ENCODE data around the gene ECT2.
A peak's percentile ranks its signal among the peaks of the same experiment; 100 is the strongest.
"Not testable (repeated sequence)": the region's sequence is repeated elsewhere in the genome, so short reads cannot be mapped to it uniquely, and the experiment has no call there.

Gene ECT2

DNA sequence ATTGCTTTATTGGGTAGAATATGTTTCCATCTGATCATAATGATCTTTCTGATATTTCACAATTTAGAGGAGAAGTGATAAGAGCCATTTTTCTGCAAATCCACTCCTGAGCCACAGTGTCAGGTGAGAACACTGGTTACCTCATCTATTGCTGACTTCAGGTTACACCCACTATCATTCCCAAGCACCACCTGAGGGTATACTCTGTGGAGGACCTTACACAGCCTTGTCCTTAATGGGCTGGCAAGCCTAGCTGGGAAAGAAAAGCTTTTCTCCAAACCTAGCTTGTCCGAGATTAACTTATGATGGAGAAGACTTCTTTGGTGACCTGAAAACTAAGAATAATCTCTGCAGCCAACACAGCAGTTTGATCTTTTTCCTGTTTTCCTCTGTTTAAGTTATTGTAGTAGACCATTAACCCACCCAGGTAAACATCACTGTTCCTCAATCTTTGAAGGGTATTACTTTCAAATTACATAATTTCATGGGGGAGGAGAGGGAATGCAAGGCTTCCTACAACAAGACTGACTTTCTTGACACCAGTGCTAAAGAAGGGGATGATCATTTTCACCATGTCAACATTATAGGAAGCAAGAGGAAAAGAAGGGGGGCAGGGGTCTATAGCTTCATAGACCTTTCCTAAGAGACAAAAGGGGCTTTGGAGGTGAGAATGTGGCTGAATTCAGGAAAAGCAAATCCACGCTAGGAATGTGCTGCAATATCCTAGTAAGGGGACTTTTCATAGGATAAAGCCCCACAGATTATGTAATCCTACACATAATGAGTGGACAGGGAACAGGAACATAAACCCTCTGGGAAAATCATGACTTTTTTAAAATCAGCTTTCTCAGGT, 41.4 kb upstream of the ECT2 start:
- peak overlapping the region; percentile 88 for H3K4me3 ChIP-seq (ENCODE audit: low read depth, low read length)
- H3K79me2 ChIP-seq (ENCODE audit: control insufficient read depth, insufficient read depth, low read length, unreplicated experiment), result peaks cover 48% of the 10 kb centered on the region

DNA sequence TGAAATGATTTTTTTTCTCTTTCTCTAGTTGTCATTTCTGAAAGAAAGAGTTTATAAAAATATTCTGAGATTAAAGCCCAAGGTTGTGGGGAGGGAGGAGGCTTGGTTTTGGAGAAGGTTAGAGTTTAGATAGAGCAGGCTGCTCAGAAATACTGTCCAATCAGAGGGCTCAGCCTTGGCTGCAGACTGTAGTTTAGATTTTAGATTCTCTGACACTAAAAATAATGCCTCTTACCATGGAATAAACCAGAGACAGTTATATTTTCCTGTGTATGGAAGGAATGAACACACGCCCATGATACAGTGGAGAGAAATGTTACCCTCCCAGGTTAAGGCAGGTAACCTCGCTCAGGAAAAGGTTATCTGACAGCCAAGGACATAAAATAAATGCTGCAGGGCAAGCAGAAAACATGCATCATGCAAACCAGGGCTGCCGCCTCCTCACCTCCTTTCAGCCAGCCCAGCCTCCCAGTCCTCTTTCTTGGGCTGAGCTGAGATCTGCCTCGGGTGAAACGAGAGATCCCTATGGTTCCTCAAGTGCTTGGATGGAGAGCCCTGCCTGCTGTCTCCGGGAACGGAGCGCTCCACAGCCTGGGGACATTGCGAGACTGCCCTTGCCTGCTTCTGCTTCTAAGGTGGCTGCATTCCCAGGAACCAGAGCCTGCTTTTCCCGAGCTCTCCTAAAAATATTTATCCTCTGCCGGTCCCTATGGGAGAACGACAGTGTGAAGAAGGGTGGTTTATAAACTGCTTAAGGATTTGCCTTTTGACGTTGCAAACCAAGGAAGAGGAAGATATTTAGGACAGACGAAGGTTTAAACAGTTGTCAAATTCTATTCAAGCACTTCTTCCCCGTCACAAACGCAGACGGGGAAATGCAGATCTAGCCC, 40.5 kb upstream of the ECT2 start:
- no peaks in the 10 kb centered on the region for H3K27me3 ChIP-seq (ENCODE audit: insufficient read depth, low read length)
- peak overlapping the region; percentile 88 for H3K4me3 ChIP-seq (ENCODE audit: low read depth, low read length)
- H3K36me3 ChIP-seq (ENCODE audit: insufficient read depth, low read length), result no peaks in the 10 kb centered on the region
- peaks cover 28% of the 10 kb centered on the region for H3K4me1 ChIP-seq (ENCODE audit: control insufficient read depth, insufficient read depth, low read length, unreplicated experiment)
- peaks cover 41% of the 10 kb centered on the region for H3K79me2 ChIP-seq (ENCODE audit: control insufficient read depth, insufficient read depth, low read length, unreplicated experiment)
- H3K27ac ChIP-seq (ENCODE audit: low read depth, low read length), result peak overlapping the region; percentile 92
- peak overlapping the region; percentile 32 for H2AFZ ChIP-seq (ENCODE audit: low read length, unreplicated experiment)

More for the DNA sequence above, 41.4 kb upstream of the ECT2 start:
- peaks cover 28% of the 10 kb centered on the region for H3K4me1 ChIP-seq (ENCODE audit: control insufficient read depth, insufficient read depth, low read length, unreplicated experiment)
- H3K27me3 ChIP-seq (ENCODE audit: insufficient read depth, low read length), result no peaks in the 10 kb centered on the region
- H2AFZ ChIP-seq (ENCODE audit: low read length, unreplicated experiment), result no peak overlapping the region
- H3K36me3 ChIP-seq (ENCODE audit: insufficient read depth, low read length), result no peaks in the 10 kb centered on the region
- peak overlapping the region; percentile 92; the same call in 1 of the 2 replicates for H3K27ac ChIP-seq (ENCODE audit: low read depth, low read length)

DNA sequence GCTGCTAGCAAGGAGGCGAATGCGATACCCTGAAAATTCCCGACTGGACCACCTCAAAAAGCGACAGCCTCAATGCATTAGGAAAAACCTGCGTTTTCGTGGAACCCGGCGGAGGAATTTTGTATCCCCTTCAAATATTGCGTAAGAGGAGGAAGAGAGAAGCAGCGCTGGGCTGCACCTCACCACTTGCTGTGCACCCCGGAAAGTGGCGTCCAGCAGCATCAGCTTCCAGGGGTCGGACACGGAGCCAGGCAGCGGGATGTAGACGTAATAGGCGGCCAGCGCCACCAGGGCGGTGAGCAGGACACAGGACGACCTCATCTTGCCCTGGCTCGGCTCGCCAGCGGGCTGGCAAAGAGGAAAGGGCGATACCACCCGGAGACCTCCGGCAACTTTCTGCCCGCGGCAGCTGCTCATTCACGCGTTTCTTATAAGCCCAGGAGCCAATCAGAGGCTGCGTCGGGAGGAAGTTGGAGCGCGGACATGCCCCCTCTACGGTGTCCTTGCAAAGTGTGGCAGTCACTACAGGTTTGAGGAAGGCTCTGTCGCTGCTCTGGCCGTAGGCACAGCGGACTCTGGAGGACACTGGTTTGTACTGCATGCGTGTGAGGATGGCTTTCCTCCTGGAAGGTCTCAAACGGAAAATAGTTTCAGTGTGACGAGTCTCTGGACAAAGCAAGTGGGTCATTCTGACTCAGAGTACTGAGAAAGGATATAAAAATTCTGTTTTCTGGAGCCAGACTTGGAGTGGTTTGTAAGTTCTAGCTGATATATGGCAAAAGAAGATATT, 39.7 kb upstream of the ECT2 start, which contains the start of gene NCEH1:
Gene NCEH1 (minus strand): TSS at position 404 of the 790 bp plus-strand sequence. CDS start 83 bp downstream, at position 321.
- Histone ChIP-seq H3K4me3 (ENCODE audit: low read depth, low read length) (peak within 1 kb of the TSS; percentile 88), H3K27ac (ENCODE audit: low read depth, low read length) (peak within 1 kb of the TSS; percentile 92), H3K79me2 (ENCODE audit: control insufficient read depth, insufficient read depth, low read length, unreplicated experiment) (peaks cover 35% of the 10 kb centered on the region)

DNA sequence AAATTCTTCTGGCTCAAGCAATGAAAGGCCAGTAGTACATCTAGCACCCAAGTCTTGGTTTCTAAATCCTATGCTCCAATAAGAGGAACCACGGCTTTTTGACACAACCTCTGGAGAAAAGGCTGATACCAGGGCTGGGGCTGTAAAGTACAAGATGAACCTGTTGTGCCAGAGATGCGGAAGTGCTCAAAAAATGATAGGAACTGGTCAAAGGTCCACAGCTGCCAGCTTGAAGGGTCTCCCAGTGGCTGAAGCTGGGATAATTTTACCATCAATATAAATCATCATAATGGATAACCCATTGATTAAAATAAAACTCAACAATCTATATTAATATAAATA, 39.1 kb upstream of the ECT2 start:
- Histone ChIP-seq H3K79me2 (ENCODE audit: control insufficient read depth, insufficient read depth, low read length, unreplicated experiment) (peaks cover 35% of the 10 kb centered on the region), H3K36me3 (ENCODE audit: insufficient read depth, low read length) (no peaks in the 10 kb centered on the region), H3K4me1 (ENCODE audit: control insufficient read depth, insufficient read depth, low read length, unreplicated experiment) (peaks cover 28% of the 10 kb centered on the region), H2AFZ (ENCODE audit: low read length, unreplicated experiment) (peak overlapping the region; percentile 85), H3K27ac (ENCODE audit: low read depth, low read length) (peak overlapping the region; percentile 92), H3K4me3 (ENCODE audit: low read depth, low read length) (peak overlapping the region; percentile 88), H3K27me3 (ENCODE audit: insufficient read depth, low read length) (no peaks in the 10 kb centered on the region)

More for the DNA sequence above, 39.7 kb upstream of the ECT2 start, which contains the start of gene NCEH1:
- no peaks in the 10 kb centered on the region for H3K27me3 ChIP-seq (ENCODE audit: insufficient read depth, low read length)
- peak within 1 kb of the TSS; percentile 85 for H2AFZ ChIP-seq (ENCODE audit: low read length, unreplicated experiment)
- no peaks in the 10 kb centered on the region for H3K36me3 ChIP-seq (ENCODE audit: insufficient read depth, low read length)
- H3K4me1 ChIP-seq (ENCODE audit: control insufficient read depth, insufficient read depth, low read length, unreplicated experiment), result peaks cover 28% of the 10 kb centered on the region

DNA sequence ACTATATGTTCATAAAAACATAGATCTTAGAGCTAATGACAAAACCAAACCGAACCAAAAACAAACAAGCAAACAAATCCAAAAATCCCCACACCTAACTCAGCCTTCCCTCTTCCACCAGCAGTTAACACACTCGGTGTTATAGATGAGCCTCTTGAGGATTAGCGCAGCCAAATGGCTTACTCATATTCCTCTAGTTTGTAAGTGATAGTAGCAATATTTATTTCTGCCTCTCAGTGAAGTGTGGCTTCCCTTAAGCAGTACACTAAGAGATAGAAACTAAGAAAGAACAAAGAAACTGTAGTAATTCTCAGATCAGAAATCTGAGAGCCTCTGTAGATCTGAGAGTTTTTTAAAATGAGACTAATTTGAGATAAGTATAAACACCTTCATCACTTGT, 37.2 kb upstream of the ECT2 start:
- Histone ChIP-seq H3K27ac (ENCODE audit: low read depth, low read length) (no peak overlapping the region), H3K36me3 (ENCODE audit: insufficient read depth, low read length) (no peaks in the 10 kb centered on the region), H3K4me1 (ENCODE audit: control insufficient read depth, insufficient read depth, low read length, unreplicated experiment) (peaks cover 24% of the 10 kb centered on the region), H3K27me3 (ENCODE audit: insufficient read depth, low read length) (no peaks in the 10 kb centered on the region), H3K79me2 (ENCODE audit: control insufficient read depth, insufficient read depth, low read length, unreplicated experiment) (peaks cover 23% of the 10 kb centered on the region), H2AFZ (ENCODE audit: low read length, unreplicated experiment) (peak overlapping the region; percentile 85), H3K4me3 (ENCODE audit: low read depth, low read length) (no peak overlapping the region)

DNA sequence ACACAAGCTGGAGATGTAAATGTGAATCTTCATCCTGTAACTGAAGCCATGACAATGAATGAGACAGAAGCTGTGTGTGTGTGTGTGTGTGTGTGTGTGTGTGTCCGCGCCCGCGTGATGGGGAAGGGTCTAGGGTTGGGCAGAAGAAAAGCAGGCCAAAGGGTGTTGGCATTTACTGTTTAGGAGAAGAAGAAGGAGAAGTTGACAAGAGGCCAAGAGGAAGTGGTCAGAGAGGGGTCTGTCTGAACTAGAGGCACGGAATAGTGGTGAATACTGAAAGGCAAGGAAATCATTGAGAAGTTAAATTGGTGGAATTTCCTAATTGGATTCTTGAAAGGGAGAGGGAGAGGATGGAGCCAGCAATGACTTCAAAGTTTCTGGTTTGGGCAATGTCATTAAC, 34.0 kb upstream of the ECT2 start:
- Histone ChIP-seq H3K4me1 (ENCODE audit: control insufficient read depth, insufficient read depth, low read length, unreplicated experiment) (peaks cover 14% of the 10 kb centered on the region), H3K36me3 (ENCODE audit: insufficient read depth, low read length) (no peaks in the 10 kb centered on the region), H3K27ac (ENCODE audit: low read depth, low read length) (no peak overlapping the region), H2AFZ (ENCODE audit: low read length, unreplicated experiment) (no peak overlapping the region), H3K27me3 (ENCODE audit: insufficient read depth, low read length) (no peaks in the 10 kb centered on the region), H3K79me2 (ENCODE audit: control insufficient read depth, insufficient read depth, low read length, unreplicated experiment) (no peaks in the 10 kb centered on the region), H3K4me3 (ENCODE audit: low read depth, low read length) (no peak overlapping the region)

DNA sequence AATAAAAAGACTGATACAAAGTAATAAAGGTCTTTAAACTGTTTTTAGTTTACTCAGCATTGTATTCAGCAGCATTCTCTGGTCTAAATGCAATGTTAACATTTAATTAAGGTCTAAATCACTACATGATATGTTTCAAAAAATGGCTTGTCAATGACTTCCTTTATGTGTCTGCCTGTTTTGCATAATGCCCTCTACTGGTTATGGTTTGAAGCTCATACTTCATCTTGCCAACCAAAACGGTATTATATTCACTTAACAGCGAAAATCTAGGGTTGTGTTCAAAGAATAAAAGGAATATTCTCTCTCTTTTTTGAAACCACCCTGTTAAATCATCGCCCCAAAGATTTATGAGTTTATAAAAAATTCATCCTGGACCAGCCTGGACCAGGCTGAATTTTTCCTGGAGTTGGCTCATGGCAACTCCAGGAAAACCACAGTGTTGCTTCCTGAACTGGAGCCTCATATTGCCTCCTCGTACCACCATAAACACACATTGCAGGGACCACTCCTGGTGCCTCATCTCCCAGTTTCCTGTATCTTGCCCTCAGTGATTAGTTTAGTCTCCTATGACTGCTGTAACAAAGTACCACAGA, 32.9 kb upstream of the ECT2 start:
- no peak overlapping the region for H2AFZ ChIP-seq (ENCODE audit: low read length, unreplicated experiment)
- no peaks in the 10 kb centered on the region for H3K36me3 ChIP-seq (ENCODE audit: insufficient read depth, low read length)
- no peak overlapping the region for H3K4me3 ChIP-seq (ENCODE audit: low read depth, low read length)
- no peak overlapping the region for H3K27ac ChIP-seq (ENCODE audit: low read depth, low read length)
- H3K4me1 ChIP-seq (ENCODE audit: control insufficient read depth, insufficient read depth, low read length, unreplicated experiment), result peaks cover 7% of the 10 kb centered on the region
- no peaks in the 10 kb centered on the region for H3K79me2 ChIP-seq (ENCODE audit: control insufficient read depth, insufficient read depth, low read length, unreplicated experiment)
- no peaks in the 10 kb centered on the region for H3K27me3 ChIP-seq (ENCODE audit: insufficient read depth, low read length)

DNA sequence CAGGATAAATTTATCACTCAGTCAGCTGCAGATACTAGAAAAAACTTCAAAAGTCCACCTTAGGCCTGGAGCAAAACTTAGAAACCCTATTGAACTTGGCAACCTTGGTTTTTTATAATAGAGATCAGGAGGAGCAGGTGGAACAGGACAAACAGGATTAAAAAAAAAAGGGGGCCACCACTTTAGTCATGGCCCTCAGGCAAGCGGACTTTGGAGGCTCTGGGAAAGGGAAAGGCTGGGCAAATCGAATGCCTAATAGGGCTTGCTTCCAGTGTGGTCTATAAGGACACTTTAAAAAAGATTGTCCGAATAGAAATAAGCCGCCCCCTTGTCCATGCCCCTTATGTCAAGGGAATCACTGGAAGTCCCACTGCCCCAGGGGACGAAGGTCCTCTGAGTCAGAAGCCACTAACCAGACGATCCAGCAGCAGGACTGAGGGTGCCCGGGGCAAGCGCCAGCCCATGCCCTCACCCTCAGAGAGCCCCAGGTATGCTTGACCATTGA, 27.9 kb upstream of the ECT2 start:
- H2AFZ ChIP-seq (ENCODE audit: low read length, unreplicated experiment); H3K79me2 ChIP-seq (ENCODE audit: control insufficient read depth, insufficient read depth, low read length, unreplicated experiment); H3K36me3 ChIP-seq (ENCODE audit: insufficient read depth, low read length); H3K4me1 ChIP-seq (ENCODE audit: control insufficient read depth, insufficient read depth, low read length, unreplicated experiment); H3K4me3 ChIP-seq (ENCODE audit: low read depth, low read length); H3K27ac ChIP-seq (ENCODE audit: low read depth, low read length); H3K27me3 ChIP-seq (ENCODE audit: insufficient read depth, low read length): not testable (repeated sequence)

DNA sequence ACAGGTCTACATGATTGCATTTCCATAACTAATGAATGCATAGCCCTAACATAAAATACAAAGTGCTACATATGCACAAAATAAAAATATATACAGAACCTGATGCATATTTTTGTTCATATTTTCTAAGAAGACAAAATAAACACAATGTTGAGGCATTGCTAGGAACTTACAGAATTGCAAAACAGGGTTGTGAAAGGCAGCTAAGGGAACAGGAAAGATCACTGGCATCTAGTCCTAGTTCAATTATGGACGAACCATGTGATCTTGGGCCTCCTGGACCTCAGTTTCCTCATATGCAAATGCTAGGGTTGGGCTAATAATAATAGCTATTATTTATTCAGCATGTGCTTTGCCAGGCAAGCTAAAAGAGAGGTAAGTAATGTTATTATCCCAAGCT, 24.1 kb upstream of the ECT2 start:
- no peak overlapping the region for H3K27ac ChIP-seq (ENCODE audit: low read depth, low read length)
- H3K79me2 ChIP-seq (ENCODE audit: control insufficient read depth, insufficient read depth, low read length, unreplicated experiment), result no peaks in the 10 kb centered on the region
- no peaks in the 10 kb centered on the region for H3K4me1 ChIP-seq (ENCODE audit: control insufficient read depth, insufficient read depth, low read length, unreplicated experiment)
- no peak overlapping the region for H3K4me3 ChIP-seq (ENCODE audit: low read depth, low read length)
- no peaks in the 10 kb centered on the region for H3K36me3 ChIP-seq (ENCODE audit: insufficient read depth, low read length)
- H2AFZ ChIP-seq (ENCODE audit: low read length, unreplicated experiment), result no peak overlapping the region
- no peaks in the 10 kb centered on the region for H3K27me3 ChIP-seq (ENCODE audit: insufficient read depth, low read length)

DNA sequence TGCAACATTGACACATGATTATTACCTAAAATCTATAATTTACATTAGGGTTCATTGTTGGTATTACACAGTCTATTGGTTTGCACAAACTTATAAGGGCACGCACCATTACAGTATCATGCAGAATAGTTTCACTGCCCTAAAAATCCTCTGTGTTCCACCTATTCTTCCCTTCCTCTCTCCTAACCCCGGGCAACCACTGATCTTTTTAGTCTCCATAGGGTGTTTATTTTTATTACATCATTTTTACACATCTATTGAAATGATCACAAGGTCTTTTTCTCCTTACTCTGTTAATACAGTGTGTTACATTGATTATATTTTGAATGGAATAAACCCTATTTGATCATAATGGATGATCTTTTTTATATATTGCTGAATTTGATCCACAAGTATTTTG, 15.5 kb upstream of the ECT2 start:
- H3K79me2 ChIP-seq (ENCODE audit: control insufficient read depth, insufficient read depth, low read length, unreplicated experiment), result no peaks in the 10 kb centered on the region
- no peak overlapping the region for H3K27ac ChIP-seq (ENCODE audit: low read depth, low read length)
- no peak overlapping the region for H3K4me3 ChIP-seq (ENCODE audit: low read depth, low read length)

More for the DNA sequence above, 15.5 kb upstream of the ECT2 start:
- H3K36me3 ChIP-seq (ENCODE audit: insufficient read depth, low read length), result no peaks in the 10 kb centered on the region
- H3K27me3 ChIP-seq (ENCODE audit: insufficient read depth, low read length), result no peaks in the 10 kb centered on the region
- H3K4me1 ChIP-seq (ENCODE audit: control insufficient read depth, insufficient read depth, low read length, unreplicated experiment), result no peaks in the 10 kb centered on the region
- H2AFZ ChIP-seq (ENCODE audit: low read length, unreplicated experiment), result no peak overlapping the region
